HepG2 (cell line): ENCODE results near the gene TCF23. TPM values are rescaled to one million over a fixed set of nuclear protein-coding genes. Genes with fewer than 3 reads are reported as not detected.
A peak's percentile ranks its signal among the peaks of the same experiment; 100 is the strongest.

ENCODE experiments used
- ARHGAP35 ChIP-seq: sonication (generic); formaldehyde crosslinking; IDR thresholded peaks from 2 replicates; pipeline ENCODE4 v1.9.0; 2022; ENCODE audit warnings: mild to moderate bottlenecking, inconsistent platforms, moderate library complexity, missing genetic modification reagents, borderline replicate concordance
- DMTF1 ChIP-seq: sonication (generic); formaldehyde crosslinking; IDR thresholded peaks from 2 replicates; pipeline ENCODE4 v1.4.0; 2020; ENCODE audit warnings: mild to moderate bottlenecking, missing genetic modification reagents
- HMG20A ChIP-seq: IDR thresholded peaks from 2 replicates; pipeline ENCODE4 v1.6.1; 2016; ENCODE audit warnings: borderline replicate concordance
- HOXA3 ChIP-seq: sonication (generic); formaldehyde crosslinking; IDR thresholded peaks from 2 replicates; pipeline ENCODE4 v1.5.0; 2020; ENCODE audit warnings: missing genetic modification reagents
- MIXL1 ChIP-seq: IDR thresholded peaks from 2 replicates; pipeline ENCODE4 v1.6.1; 2016
- PPARG ChIP-seq: conservative IDR thresholded peaks from 2 replicates; pipeline ENCODE4 v1.6.1; 2016; ENCODE audit warnings: missing biosample characterization, missing genetic modification reagents
- TEAD2 ChIP-seq: sonication (generic); formaldehyde crosslinking; IDR thresholded peaks from 2 replicates; pipeline ENCODE4 v1.9.0; 2021; ENCODE audit warnings: missing genetic modification reagents
- WIZ ChIP-seq: sonication (generic); formaldehyde crosslinking; IDR thresholded peaks from 2 replicates; pipeline ENCODE4 v1.5.1; 2020; ENCODE audit warnings: mild to moderate bottlenecking, missing genetic modification reagents
- ZFY ChIP-seq: sonication (generic); formaldehyde crosslinking; IDR thresholded peaks from 2 replicates; pipeline ENCODE4 v1.4.0; 2020; ENCODE audit warnings: missing genetic modification reagents
- ZNF362 ChIP-seq: sonication (generic); formaldehyde crosslinking; IDR thresholded peaks from 2 replicates; pipeline ENCODE4 v1.4.0; 2020; ENCODE audit warnings: missing genetic modification reagents, mild to moderate bottlenecking, borderline replicate concordance
- ZNF407 ChIP-seq: sonication (generic); formaldehyde crosslinking; IDR thresholded peaks from one replicate; pipeline ENCODE4 v1.5.1; 2020; ENCODE audit warnings: mild to moderate bottlenecking, missing genetic modification reagents; ENCODE audit errors: not compliant biosample characterization
- ZNF572 ChIP-seq: sonication (generic); formaldehyde crosslinking; IDR thresholded peaks from 2 replicates; pipeline ENCODE4 v1.5.1; 2020; ENCODE audit warnings: mild to moderate bottlenecking, missing genetic modification reagents
- ZNF574 ChIP-seq: sonication (generic); formaldehyde crosslinking; IDR thresholded peaks from 2 replicates; pipeline ENCODE4 v1.4.0; 2020; ENCODE audit warnings: missing genetic modification reagents
- ZNF670 ChIP-seq: sonication (generic); formaldehyde crosslinking; IDR thresholded peaks from 2 replicates; pipeline ENCODE4 v1.8.0; 2022; ENCODE audit warnings: mild to moderate bottlenecking, missing genetic modification reagents, borderline replicate concordance
- polyA plus RNA-seq, 8 experiments: library from polyadenylated mRNA; depleted of rRNA in 3 of 8; stranded (reverse) in 7 of 8; unstranded in 1 of 8; fragments of >200 nt; fragmentation: Illumina TruSeq in 4 of 8; extraction: Trizol in 4 of 8; gene quantifications; 2 replicates each; pipeline versions ENCODE4 v1.2.1 to v1.2.3, GENCODE V29; 2011 to 2016; ENCODE audit warnings: low read depth in 4 of 8, missing spikeins in 1 of 8, mixed read lengths in 1 of 8; ENCODE audit not compliant: insufficient read depth in 1 of 8
- total RNA-seq, 5 experiments: library from RNA; depleted of rRNA; stranded (reverse); fragments of >200 nt; fragmentation: Illumina TruSeq; extraction: Trizol; gene quantifications; 2 replicates each; pipeline ENCODE4 v1.2.3, GENCODE V29; 2016; ENCODE audit warnings: low read depth in 1 of 5

The TCF23 gene
- total and polyA plus RNA-seq, 2 of the 13 experiments (the other 11 are each of a cell fraction or from before 2014, with no cell fraction given): 0.02 to 1.4 TPM

- TF ChIP-seq HMG20A: no peak
- 0 out of 2 replicates have a peak, but pooled peaks have one; percentile 38 for TF ChIP-seq ZNF362 (CRISPR knock-in tag)
- TF ChIP-seq DMTF1 (CRISPR knock-in tag): no peak
- TF ChIP-seq HOXA3: peak; percentile 74
- TF ChIP-seq ZNF574 (CRISPR knock-in tag): peak; percentile 38; the same call in 1 of the 2 replicates
- no peak for TF ChIP-seq WIZ (CRISPR knock-in tag)
- TF ChIP-seq PPARG: no peak
- TF ChIP-seq ZNF572 (CRISPR knock-in tag): no peak
- TF ChIP-seq TEAD2 (CRISPR knock-in tag): no peak
- TF ChIP-seq MIXL1 (CRISPR knock-in tag): no peak
- TF ChIP-seq ZFY (CRISPR knock-in tag): peak; percentile 45; the same call in 1 of the 2 replicates
- no peak for TF ChIP-seq ARHGAP35 (CRISPR knock-in tag)
- TF ChIP-seq ZNF407: no peak
- no peak for TF ChIP-seq ZNF670
These were observed 30.1 kb upstream of the TCF23 start, which contains the start of gene CGREF1 (continued) for GRCh38 chr2:27118525-27119329.
